MV-4-11 (cell line): Measurements from ENCODE around the gene FOXE3.
A peak's percentile ranks its signal among the peaks of the same experiment; 100 is the strongest.

Source experiments
- DNase-seq: peaks from one replicate; lab custom pipeline; 2025; lab: John Stamatoyannopoulos, UW

FOXE3 gene

DNA sequence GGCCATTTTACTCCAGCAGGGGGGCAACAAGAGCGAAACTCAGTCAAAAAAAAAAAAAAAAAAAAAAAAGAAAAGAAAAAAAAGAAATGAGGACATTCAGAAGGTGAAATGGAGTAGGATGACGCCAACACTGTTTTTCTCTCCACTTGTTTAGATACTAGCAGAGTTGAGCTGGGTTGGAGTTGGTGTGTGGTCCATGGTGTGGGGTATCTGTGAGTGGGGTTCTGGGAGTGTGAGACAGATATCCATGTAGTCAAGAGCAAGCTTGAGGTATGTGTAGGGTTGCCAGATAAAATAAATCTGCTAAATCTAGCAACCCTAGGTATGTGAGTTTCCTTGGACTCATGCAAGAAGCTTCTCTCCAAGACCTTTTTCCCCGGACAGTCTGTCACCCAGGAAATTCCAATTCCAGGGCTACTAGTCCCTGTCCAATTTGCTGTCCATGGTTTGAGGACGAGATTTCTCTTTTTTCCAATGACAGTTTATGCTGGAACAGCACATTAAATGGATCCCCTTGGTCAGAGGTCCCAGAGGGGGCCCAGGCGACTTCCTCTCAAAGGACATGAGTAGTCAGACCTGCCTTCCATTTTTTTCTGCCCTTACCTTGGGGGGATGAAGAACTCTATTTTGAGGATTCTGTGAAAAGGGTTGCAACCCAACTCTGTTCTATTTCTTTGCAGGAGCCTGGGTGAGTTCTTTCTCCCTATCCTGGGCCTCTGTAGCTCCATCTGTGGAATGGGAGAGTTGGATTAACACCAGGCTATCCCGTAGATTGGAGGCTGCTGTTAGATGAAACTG, 19.6 kb downstream of the FOXE3 start:
- no peak for DNase-seq

DNA sequence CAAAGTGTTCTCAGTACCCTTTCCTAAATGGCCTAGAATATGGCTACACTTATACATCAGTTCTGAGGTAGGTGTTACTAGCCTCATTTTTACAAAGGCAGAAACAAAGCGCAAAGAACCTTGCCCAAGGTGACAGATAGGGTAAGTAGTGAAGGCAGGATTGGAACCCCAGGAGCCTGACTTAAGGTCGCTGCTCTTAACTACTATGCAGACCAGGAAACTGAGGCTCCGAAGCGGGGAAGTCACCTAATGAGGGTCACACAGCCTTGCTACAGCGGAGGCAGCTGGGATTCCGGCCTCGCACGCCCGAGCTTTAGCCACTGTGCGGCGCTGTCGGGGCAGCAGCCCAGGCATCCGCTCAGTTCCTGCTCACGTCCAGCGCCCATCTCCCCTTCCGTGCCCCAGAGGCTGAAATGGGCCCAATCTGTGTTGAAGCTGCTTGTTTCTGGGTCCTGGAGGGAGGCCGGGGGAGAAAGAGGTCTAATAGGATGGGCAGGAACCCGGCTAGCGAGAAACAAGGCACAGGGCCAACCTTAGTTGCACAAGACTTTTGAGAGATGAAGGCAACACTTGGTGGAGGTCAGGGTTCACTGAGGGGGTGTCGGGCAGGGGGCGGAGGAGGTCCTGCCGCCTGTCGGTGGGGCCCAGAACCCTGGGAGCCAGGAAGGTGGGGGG, 20.4 kb downstream of the FOXE3 start:
- peak; percentile 71 for DNase-seq

DNA sequence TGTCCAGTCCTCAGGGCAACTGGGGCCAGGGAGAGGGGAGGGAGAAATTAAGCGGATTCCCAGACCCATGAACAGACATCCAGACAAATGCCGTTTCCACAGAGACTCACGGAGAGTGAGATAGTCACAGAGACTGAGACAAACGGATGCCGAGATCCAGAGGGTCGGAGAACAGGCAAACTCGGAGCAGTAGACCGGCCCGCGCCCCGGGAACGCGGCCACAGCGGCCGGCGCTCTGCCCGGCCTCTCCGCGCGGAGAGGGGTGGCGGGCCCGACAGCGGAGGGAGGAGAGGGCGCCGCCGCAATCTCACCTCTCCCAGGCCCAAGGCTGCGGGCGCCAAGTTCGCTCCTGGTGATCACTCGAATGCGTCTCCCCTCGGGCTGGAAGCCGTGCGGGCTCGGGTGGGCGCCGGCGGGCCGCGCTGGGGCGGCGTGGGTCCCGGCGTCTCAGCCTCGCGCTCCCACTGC, 20.9 kb downstream of the FOXE3 start:
- no peak for DNase-seq

DNA sequence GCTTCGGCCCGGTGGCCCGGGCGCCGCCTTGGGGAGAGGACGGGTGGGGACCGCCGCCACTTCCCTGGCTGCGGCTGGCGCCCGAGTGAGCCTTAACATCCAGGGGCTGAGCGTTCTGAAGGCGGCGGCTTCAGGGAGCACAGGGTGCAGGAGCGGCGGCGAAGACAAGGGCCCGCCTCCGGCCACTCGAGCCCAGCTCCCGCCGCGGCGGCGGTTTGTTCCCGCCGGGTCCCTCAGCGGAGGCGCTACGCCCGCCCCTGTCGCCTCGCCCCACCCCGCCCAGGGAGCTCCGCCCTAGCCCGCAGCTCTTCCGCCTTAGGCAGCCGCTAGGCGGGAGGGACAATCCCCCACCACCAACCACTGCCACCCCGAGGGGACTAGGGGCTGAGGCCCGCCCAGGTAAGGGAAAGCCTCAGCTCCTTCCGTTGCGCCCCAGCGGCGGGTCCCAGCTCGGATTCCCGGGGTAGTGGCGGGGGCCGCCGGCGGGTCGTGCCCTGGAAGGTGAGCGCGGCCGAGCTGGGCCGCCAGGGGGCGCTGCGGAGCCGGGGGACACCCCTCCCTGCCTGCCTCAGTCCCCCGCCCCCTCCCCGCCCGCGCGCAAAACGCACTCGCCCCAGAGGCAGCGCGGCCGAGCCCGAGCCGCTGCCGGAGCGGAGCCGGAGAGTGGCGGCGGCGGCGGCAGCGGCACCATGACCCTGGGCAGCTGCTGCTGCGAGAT, 21.5 kb downstream of the FOXE3 start, which contains the start of gene FOXD2:
TSS of gene FOXD2 (plus strand) at position 598 of the 718 bp plus-strand sequence. CDS start at position 690, 92 bp downstream.
- DNase-seq = peak; percentile 75

DNA sequence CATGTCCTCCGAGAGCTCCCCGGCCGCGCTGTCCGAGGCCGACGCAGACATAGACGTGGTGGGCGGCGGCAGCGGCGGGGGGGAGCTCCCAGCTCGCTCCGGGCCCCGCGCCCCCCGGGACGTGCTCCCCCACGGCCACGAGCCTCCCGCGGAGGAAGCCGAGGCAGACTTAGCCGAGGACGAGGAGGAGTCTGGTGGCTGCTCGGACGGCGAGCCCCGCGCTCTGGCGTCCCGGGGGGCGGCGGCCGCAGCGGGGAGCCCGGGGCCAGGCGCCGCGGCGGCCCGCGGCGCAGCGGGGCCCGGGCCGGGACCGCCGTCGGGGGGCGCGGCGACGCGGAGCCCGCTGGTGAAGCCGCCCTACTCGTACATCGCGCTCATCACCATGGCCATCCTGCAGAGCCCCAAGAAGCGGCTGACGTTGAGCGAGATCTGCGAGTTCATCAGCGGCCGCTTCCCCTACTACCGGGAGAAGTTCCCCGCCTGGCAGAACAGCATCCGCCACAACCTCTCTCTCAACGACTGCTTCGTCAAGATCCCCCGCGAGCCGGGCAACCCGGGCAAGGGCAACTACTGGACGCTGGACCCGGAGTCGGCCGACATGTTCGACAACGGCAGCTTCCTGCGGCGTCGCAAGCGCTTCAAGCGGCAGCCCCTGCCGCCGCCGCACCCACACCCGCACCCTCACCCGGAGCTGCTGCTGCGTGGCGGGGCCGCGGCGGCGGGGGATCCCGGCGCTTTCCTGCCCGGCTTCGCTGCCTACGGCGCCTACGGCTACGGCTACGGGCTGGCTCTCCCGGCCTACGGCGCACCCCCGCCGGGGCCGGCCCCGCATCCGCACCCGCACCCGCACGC, 22.3 kb downstream of the FOXE3 start:
- DNase-seq = no peak

DNA sequence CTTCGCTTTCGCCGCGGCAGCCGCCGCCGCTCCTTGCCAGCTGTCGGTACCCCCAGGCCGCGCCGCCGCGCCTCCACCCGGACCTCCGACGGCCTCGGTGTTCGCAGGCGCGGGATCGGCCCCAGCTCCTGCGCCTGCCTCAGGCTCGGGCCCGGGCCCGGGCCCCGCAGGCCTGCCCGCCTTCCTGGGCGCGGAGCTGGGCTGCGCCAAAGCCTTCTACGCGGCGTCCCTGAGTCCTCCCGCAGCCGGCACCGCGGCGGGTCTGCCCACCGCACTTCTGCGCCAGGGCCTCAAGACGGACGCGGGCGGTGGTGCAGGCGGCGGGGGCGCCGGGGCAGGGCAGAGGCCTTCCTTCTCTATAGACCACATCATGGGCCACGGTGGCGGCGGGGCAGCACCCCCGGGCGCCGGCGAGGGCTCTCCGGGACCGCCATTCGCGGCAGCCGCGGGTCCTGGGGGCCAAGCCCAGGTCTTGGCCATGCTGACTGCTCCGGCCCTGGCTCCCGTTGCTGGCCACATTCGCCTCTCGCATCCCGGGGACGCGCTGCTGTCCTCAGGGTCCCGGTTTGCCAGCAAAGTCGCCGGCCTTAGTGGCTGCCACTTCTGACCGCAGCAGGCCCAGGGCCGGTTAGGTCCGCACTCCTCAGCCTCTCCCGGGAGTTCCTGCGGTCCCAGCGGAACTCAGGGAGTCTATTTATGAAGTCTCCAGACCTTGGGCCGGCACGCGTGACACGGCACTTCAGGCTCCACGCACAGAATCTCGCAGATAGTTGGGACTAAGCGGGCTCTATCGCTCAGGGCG, 23.1 kb downstream of the FOXE3 start:
- no peak for DNase-seq

DNA sequence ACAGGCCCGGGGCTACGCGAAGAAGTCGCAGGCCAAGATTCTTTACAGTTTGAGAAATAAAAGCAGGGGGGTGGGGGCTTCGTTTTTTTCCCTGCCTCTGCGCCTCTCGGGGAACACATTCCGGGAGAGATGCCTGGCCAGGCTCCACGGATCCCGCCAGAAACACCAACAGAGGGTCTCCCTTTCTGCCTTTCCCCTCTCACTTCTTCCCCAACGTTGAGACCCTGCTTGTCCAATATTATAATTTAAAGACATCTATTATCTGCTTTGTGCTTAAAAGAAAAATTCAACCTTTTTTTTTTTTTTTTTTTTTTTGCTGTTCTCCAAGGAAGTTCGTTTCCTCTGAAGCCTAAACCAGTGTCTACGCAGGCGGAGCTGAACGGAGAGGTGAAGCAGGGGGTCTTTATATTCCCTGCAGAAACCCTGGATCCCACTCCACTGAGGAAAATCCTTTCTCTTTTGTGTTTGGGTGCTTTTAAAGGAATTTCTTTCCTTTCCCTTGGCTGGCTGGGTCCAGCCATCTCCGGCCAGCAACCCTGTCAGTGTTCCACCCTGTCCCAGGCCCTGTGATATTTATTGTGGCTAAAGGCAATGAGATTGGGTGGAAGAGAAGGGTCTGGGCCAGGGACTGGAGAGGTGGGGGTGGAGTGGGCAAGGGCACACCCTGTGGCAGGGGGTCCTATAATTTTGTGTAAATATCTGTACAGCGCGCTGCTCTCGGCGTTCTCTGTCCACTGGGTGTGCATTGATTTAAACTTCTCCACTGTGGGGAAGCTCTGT, 23.9 kb downstream of the FOXE3 start:
- DNase-seq = no peak

- no peak for DNase-seq
Measured at GRCh38 chr1:47440599-47441081, 24.6 kb downstream of the FOXE3 start.

- no peak for DNase-seq
Measured at GRCh38 chr1:47441450-47442106, 25.5 kb downstream of the FOXE3 start.

- no peak for DNase-seq
Measured at GRCh38 chr1:47442202-47442601, 26.1 kb downstream of the FOXE3 start.

DNA sequence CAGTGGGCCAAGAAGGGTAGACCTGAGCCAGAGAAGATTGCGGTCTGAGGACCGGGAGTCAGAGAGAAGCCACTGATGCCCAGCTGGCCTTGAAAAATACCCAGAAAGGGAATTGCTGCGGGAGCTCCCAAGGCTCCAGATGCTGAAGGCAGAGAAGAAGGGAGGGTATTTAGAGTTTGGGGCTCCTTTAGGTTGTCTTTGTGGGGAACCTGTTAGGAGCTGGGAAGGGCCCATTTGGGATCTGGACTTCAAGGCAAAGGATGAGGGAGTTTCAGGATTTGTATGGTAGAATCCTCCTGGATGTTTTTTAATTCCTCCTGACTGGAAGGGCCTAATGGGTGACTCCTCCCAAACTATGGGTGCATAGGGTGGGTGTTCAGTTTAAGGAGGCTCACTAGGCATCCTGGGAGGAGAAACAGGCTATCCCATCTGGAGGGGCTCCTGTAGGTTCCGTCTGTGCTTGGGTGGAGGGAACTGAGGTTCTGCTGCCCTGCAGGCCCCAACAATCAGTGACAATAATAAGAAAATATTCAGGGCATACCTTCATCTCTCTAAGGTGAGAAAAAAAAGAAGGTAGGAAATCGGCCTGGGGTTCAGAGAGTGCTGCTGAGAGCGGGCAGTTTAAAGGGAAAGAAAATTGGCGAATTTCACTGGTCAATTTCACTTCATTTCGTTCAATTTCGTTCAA, 26.9 kb downstream of the FOXE3 start:
- no peak for DNase-seq

GRCh38 chr1:47443530-47444296, 27.6 kb downstream of the FOXE3 start:
- DNase-seq = no peak

DNA sequence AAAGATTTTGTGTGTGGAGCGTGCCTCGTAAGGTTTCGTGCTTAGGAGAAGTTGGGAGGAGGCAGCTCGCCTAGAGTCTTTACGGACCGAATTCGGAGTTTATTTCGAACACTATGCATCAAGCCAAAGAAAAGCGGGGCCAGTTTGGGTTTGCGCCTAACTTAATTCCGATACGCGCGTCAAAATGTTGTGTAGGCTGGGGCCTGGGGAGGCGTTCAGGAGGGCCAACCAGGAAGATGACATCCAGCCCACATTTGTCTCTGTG, 28.1 kb downstream of the FOXE3 start:
- DNase-seq = no peak

- DNase-seq = no peak
Measured at GRCh38 chr1:47444562-47445465, 28.7 kb downstream of the FOXE3 start.

GRCh38 chr1:47445823-47446550, 29.9 kb downstream of the FOXE3 start:
- DNase-seq = no peak

GRCh38 chr1:47448462-47449222, 32.6 kb downstream of the FOXE3 start:
- no peak for DNase-seq
